Measurements from ENCODE around the gene ISCU.

ISCU gene

GRCh38 chr12:108575199-108575912, 13.0 kb downstream of the ISCU start:
- TF ChIP-seq POU2F2 (IDR thresholded peaks at IDR 0.05; ENCODE audit: low read depth, low read length) (no peak), TAF1 (IDR thresholded peaks at IDR 0.05; ENCODE audit: low read depth, low read length) (no peak), POLR2A (IDR thresholded peaks at IDR 0.05; ENCODE audit: low read depth, low read length) (no peak), POLR2AphosphoS5 (IDR thresholded peaks at IDR 0.05; ENCODE audit: low read depth, low read length) (no peak), SPI1 (IDR thresholded peaks at IDR 0.05; ENCODE audit: low read depth, low read length) (no peak), PAX5 (IDR thresholded peaks at IDR 0.05; ENCODE audit: insufficient read depth, low read length, severe bottlenecking) (no peak)
- FAIRE-seq (no peak), DNase-seq (ENCODE audit: insufficient read length, low spot score) (no peak)

GRCh38 chr12:108576660-108577234, 14.4 kb downstream of the ISCU start:
- FAIRE-seq (peak; percentile 52), DNase-seq (ENCODE audit: insufficient read length, low spot score) (no peak)
- TF ChIP-seq POLR2AphosphoS5 (IDR thresholded peaks at IDR 0.05; ENCODE audit: low read depth, low read length) = no peak
- no peak for TF ChIP-seq POLR2A (IDR thresholded peaks at IDR 0.05; ENCODE audit: low read depth, low read length)
- TF ChIP-seq TAF1 (IDR thresholded peaks at IDR 0.05; ENCODE audit: low read depth, low read length) = no peak
- TF ChIP-seq PAX5 (IDR thresholded peaks at IDR 0.05; ENCODE audit: insufficient read depth, low read length, severe bottlenecking) = no peak
- no peak for TF ChIP-seq POU2F2 (IDR thresholded peaks at IDR 0.05; ENCODE audit: low read depth, low read length)
- no peak for TF ChIP-seq SPI1 (IDR thresholded peaks at IDR 0.05; ENCODE audit: low read depth, low read length)

- FAIRE-seq (peak; percentile 38), DNase-seq (ENCODE audit: insufficient read length, low spot score) (no peak)
- TF ChIP-seq POLR2A (IDR thresholded peaks at IDR 0.05; ENCODE audit: low read depth, low read length) = no peak
- no peak for TF ChIP-seq POLR2AphosphoS5 (IDR thresholded peaks at IDR 0.05; ENCODE audit: low read depth, low read length)
Observed at GRCh38 chr12:108577458-108577857, 15.1 kb downstream of the ISCU start.

GRCh38 chr12:108578264-108578663, 15.9 kb downstream of the ISCU start:
- TF ChIP-seq POLR2AphosphoS5 (IDR thresholded peaks at IDR 0.05; ENCODE audit: low read depth, low read length) = no peak
- TF ChIP-seq PAX5 (IDR thresholded peaks at IDR 0.05; ENCODE audit: insufficient read depth, low read length, severe bottlenecking) = no peak
- no peak for TF ChIP-seq POLR2A (IDR thresholded peaks at IDR 0.05; ENCODE audit: low read depth, low read length)
- no peak for TF ChIP-seq SPI1 (IDR thresholded peaks at IDR 0.05; ENCODE audit: low read depth, low read length)
- no peak for TF ChIP-seq TAF1 (IDR thresholded peaks at IDR 0.05; ENCODE audit: low read depth, low read length)
- TF ChIP-seq POU2F2 (IDR thresholded peaks at IDR 0.05; ENCODE audit: low read depth, low read length) = no peak
- FAIRE-seq = no peak
- no peak for DNase-seq (ENCODE audit: insufficient read length, low spot score)

GRCh38 chr12:108578813-108579212, 16.4 kb downstream of the ISCU start:
- DNase-seq (ENCODE audit: insufficient read length, low spot score) (no peak), FAIRE-seq (peak; percentile 41)
- no peak for TF ChIP-seq PAX5 (IDR thresholded peaks at IDR 0.05; ENCODE audit: insufficient read depth, low read length, severe bottlenecking)
- no peak for TF ChIP-seq POLR2A (IDR thresholded peaks at IDR 0.05; ENCODE audit: low read depth, low read length)
- TF ChIP-seq POLR2AphosphoS5 (IDR thresholded peaks at IDR 0.05; ENCODE audit: low read depth, low read length) = no peak
- no peak for TF ChIP-seq POU2F2 (IDR thresholded peaks at IDR 0.05; ENCODE audit: low read depth, low read length)
- no peak for TF ChIP-seq TAF1 (IDR thresholded peaks at IDR 0.05; ENCODE audit: low read depth, low read length)
- no peak for TF ChIP-seq SPI1 (IDR thresholded peaks at IDR 0.05; ENCODE audit: low read depth, low read length)

- DNase-seq (ENCODE audit: insufficient read length, low spot score) = no peak
- FAIRE-seq = no peak
- no peak for TF ChIP-seq POU2F2 (IDR thresholded peaks at IDR 0.05; ENCODE audit: low read depth, low read length)
- TF ChIP-seq POLR2A (IDR thresholded peaks at IDR 0.05; ENCODE audit: low read depth, low read length) = no peak
- no peak for TF ChIP-seq SPI1 (IDR thresholded peaks at IDR 0.05; ENCODE audit: low read depth, low read length)
- TF ChIP-seq PAX5 (IDR thresholded peaks at IDR 0.05; ENCODE audit: insufficient read depth, low read length, severe bottlenecking) = no peak
- TF ChIP-seq POLR2AphosphoS5 (IDR thresholded peaks at IDR 0.05; ENCODE audit: low read depth, low read length) = no peak
- TF ChIP-seq TAF1 (IDR thresholded peaks at IDR 0.05; ENCODE audit: low read depth, low read length) = no peak
Observed at GRCh38 chr12:108580531-108580930, 18.1 kb downstream of the ISCU start.

- no peak for DNase-seq (ENCODE audit: insufficient read length, low spot score)
- TF ChIP-seq POLR2A (IDR thresholded peaks at IDR 0.05; ENCODE audit: low read depth, low read length) (no peak), SPI1 (IDR thresholded peaks at IDR 0.05; ENCODE audit: low read depth, low read length) (no peak)
- FAIRE-seq = no peak
Observed at GRCh38 chr12:108581311-108582227, 19.2 kb downstream of the ISCU start.

GRCh38 chr12:108582509-108582908, 20.1 kb downstream of the ISCU start:
- TF ChIP-seq TAF1 (IDR thresholded peaks at IDR 0.05; ENCODE audit: low read depth, low read length) (no peak), SPI1 (IDR thresholded peaks at IDR 0.05; ENCODE audit: low read depth, low read length) (no peak), POU2F2 (IDR thresholded peaks at IDR 0.05; ENCODE audit: low read depth, low read length) (no peak), POLR2AphosphoS5 (IDR thresholded peaks at IDR 0.05; ENCODE audit: low read depth, low read length) (no peak), POLR2A (IDR thresholded peaks at IDR 0.05; ENCODE audit: low read depth, low read length) (no peak), PAX5 (IDR thresholded peaks at IDR 0.05; ENCODE audit: insufficient read depth, low read length, severe bottlenecking) (no peak)
- FAIRE-seq (no peak), DNase-seq (ENCODE audit: insufficient read length, low spot score) (no peak)

- FAIRE-seq (no peak), DNase-seq (ENCODE audit: insufficient read length, low spot score) (no peak)
- TF ChIP-seq SPI1 (IDR thresholded peaks at IDR 0.05; ENCODE audit: low read depth, low read length) (no peak), TAF1 (IDR thresholded peaks at IDR 0.05; ENCODE audit: low read depth, low read length) (no peak), POLR2A (IDR thresholded peaks at IDR 0.05; ENCODE audit: low read depth, low read length) (no peak), POU2F2 (IDR thresholded peaks at IDR 0.05; ENCODE audit: low read depth, low read length) (no peak), POLR2AphosphoS5 (IDR thresholded peaks at IDR 0.05; ENCODE audit: low read depth, low read length) (no peak), PAX5 (IDR thresholded peaks at IDR 0.05; ENCODE audit: insufficient read depth, low read length, severe bottlenecking) (no peak)
Observed at GRCh38 chr12:108582978-108583770, 20.8 kb downstream of the ISCU start.
